K562 (cell line): ENCODE data around the gene RNU6-1. TPM values are rescaled to one million over a fixed set of nuclear protein-coding genes. Genes with fewer than 3 reads are reported as not detected.
A peak's percentile ranks its signal among the peaks of the same experiment; 100 is the strongest.

ENCODE experiments used
- ATF1 ChIP-seq, 2 experiments: fragments of 450-650 bp in 1 of 2; IDR thresholded peaks; 2 replicates each; pipeline ENCODE4 v1.6.1; 2016; ENCODE audit warnings: missing compliant biosample characterization in 1 of 2, missing genetic modification characterization in 1 of 2
- HNRNPLL ChIP-seq: fragments of 200-400 bp; formaldehyde crosslinking; IDR thresholded peaks from 2 replicates; pipeline ENCODE4 v1.6.1; 2017; ENCODE audit warnings: low read length, low read depth, mild to moderate bottlenecking; ENCODE audit not compliant: poor library complexity, severe bottlenecking
- MYC ChIP-seq, 2 experiments: fragments of 250-450 bp in 1 of 2; sonication (Bioruptor Pico) in 1 of 2; IDR thresholded peaks; 2 replicates each; pipeline versions ENCODE4 v1.5.1 to v1.6.1; 2012 to 2021; ENCODE audit warnings: low read depth in 2 of 2, borderline replicate concordance in 1 of 2, improper control_type of control experiment in 1 of 2, low read length in 1 of 2, mild to moderate bottlenecking in 1 of 2, moderate library complexity in 1 of 2
- SMARCA4 ChIP-seq: fragments of 450-650 bp; IDR thresholded peaks from 2 replicates; pipeline ENCODE4 v1.6.1; 2016
- SMARCA5 ChIP-seq: fragments of 450-650 bp; IDR thresholded peaks from 2 replicates; pipeline ENCODE4 v1.6.1; 2016
- TFE3 ChIP-seq: fragments of 450-650 bp; formaldehyde crosslinking; IDR thresholded peaks from 2 replicates; pipeline ENCODE4 v1.4.0; 2020; ENCODE audit warnings: mild to moderate bottlenecking, mixed read lengths
- ZFX ChIP-seq: sonication (generic); formaldehyde crosslinking; IDR thresholded peaks from 2 replicates; pipeline ENCODE4 v1.8.0; 2022; ENCODE audit warnings: mild to moderate bottlenecking, missing genetic modification reagents, moderate library complexity
- ZNF134 ChIP-seq: fragments of 250-450 bp; sonication (Bioruptor Pico); conservative IDR thresholded peaks from 2 replicates; pipeline ENCODE4 v1.4.0; 2020
- ZNF146 ChIP-seq: IDR thresholded peaks from one replicate; pipeline ENCODE4 v1.6.1; 2018; ENCODE audit warnings: missing compliant biosample characterization; ENCODE audit not compliant: unreplicated experiment
- ZNF184 ChIP-seq: sonication (generic); formaldehyde crosslinking; IDR thresholded peaks from 2 replicates; pipeline ENCODE4 v1.5.0; 2020; ENCODE audit warnings: missing genetic modification reagents
- polyA plus RNA-seq, 8 experiments: library from polyadenylated mRNA; depleted of rRNA in 4 of 8; stranded (reverse) in 5 of 8; unstranded in 3 of 8; fragments of >200 nt; fragmentation: Nextera tagmentation in 2 of 8; fragmentation: Illumina TruSeq in 1 of 8; extraction: Ambion mirVana in 2 of 8; extraction: Trizol in 1 of 8; gene quantifications; 2 replicates each; pipeline versions ENCODE4 v1.2.1 to v1.2.3, GENCODE V29; 2011 to 2014; ENCODE audit warnings: inconsistent platforms in 1 of 8, missing spikeins in 1 of 8
- total RNA-seq, 7 experiments: library from RNA; depleted of rRNA in 6 of 7; stranded (reverse); fragments of >200 nt in 6 of 7; fragmentation: Illumina TruSeq in 2 of 7; extraction: Trizol in 2 of 7; gene quantifications; 2 replicates each; pipeline versions ENCODE4 v1.2.1 to v1.2.3, GENCODE V29; 2011 to 2021; ENCODE audit warnings: low replicate concordance in 1 of 7
- TF ChIP-seq, protein P1 (sequence below), 2 experiments: fragments of 450-650 bp; IDR thresholded peaks; 2 replicates each; pipeline ENCODE4 v1.6.1; 2016
- TF ChIP-seq, protein P2 (sequence below): fragments of 450-650 bp; IDR thresholded peaks from 2 replicates; pipeline ENCODE4 v1.6.1; 2016
- TF ChIP-seq, protein P3 (sequence below): sonication (generic); formaldehyde crosslinking; IDR thresholded peaks from 2 replicates; pipeline ENCODE4 v1.8.0; 2023; ENCODE audit warnings: missing genetic modification reagents, mild to moderate bottlenecking, borderline replicate concordance
- TF ChIP-seq, protein P4 (sequence below): fragments of 450-650 bp; conservative IDR thresholded peaks from 2 replicates; pipeline ENCODE4 v1.6.1; 2016; ENCODE audit warnings: missing genetic modification characterization, low read depth, mild to moderate bottlenecking, missing compliant biosample characterization, moderate library complexity
- TF ChIP-seq, protein P5 (sequence below): conservative IDR thresholded peaks from 2 replicates; pipeline ENCODE4 v1.6.1; 2011; ENCODE audit warnings: low read depth, mild to moderate bottlenecking, low read length; ENCODE audit not compliant: control insufficient read depth

Gene RNU6-1
- total and polyA plus RNA-seq, 9 of the 15 experiments (the other 6 are each of a cell fraction or from before 2014, with no cell fraction given), result not detected

DNA sequence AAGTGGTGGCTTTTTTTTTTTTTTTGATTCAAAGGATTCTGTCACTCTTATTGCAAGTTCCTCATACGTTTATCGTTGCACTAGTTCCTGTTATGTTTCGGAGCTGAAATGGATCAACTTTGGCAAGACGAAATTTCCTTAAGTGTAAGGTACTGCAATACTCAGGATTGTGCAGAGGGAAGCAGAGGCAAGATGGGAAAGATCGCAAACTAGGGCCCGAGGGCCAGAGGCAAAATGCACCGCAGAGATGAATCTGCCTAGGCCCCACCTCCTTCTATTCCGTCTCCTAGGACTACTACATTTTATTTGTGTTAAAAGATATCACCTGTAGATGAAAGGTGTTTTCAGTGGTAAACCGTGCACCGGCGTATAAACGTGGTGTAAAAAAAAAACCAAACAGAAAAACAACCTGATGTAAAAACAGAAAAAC, 331 bp downstream of the RNU6-1 start (continued):
- TF ChIP-seq, protein P1, sequence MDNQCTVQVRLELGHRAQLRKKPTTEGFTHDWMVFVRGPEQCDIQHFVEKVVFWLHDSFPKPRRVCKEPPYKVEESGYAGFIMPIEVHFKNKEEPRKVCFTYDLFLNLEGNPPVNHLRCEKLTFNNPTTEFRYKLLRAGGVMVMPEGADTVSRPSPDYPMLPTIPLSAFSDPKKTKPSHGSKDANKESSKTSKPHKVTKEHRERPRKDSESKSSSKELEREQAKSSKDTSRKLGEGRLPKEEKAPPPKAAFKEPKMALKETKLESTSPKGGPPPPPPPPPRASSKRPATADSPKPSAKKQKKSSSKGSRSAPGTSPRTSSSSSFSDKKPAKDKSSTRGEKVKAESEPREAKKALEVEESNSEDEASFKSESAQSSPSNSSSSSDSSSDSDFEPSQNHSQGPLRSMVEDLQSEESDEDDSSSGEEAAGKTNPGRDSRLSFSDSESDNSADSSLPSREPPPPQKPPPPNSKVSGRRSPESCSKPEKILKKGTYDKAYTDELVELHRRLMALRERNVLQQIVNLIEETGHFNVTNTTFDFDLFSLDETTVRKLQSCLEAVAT (IDR thresholded peaks at IDR 0.05), result 0 out of 4 replicates have a peak, but pooled peaks of 1 of the 2 experiments have one; percentile 17
- TF ChIP-seq ZFX (peak; percentile 50; the same call in 1 of the 2 replicates), HNRNPLL (peak; percentile 2), SMARCA4 (0 out of 2 replicates have a peak, but pooled peaks have one; percentile 25), SMARCA5 (0 out of 2 replicates have a peak, but pooled peaks have one; percentile 19), ZNF134 (CRISPR knock-in tag) (no peak), ATF1 (CRISPR knock-in tag; IDR thresholded peaks at IDR 0.05) (no peak), ATF1 (tag; IDR thresholded peaks at IDR 0.05) (no peak), ZNF184 (CRISPR knock-in tag) (no peak), TFE3 (CRISPR knock-in tag) (no peak), ZNF146 (CRISPR knock-in tag) (no peak), MYC (IDR thresholded peaks at IDR 0.05; ENCODE audit: low read depth, low read length) (no peak), MYC (CRISPR knock-in tag; IDR thresholded peaks at IDR 0.05; ENCODE audit: borderline replicate concordance, low read depth) (0 out of 2 replicates have a peak, but pooled peaks have one; percentile 32)
- TF ChIP-seq, protein P2, sequence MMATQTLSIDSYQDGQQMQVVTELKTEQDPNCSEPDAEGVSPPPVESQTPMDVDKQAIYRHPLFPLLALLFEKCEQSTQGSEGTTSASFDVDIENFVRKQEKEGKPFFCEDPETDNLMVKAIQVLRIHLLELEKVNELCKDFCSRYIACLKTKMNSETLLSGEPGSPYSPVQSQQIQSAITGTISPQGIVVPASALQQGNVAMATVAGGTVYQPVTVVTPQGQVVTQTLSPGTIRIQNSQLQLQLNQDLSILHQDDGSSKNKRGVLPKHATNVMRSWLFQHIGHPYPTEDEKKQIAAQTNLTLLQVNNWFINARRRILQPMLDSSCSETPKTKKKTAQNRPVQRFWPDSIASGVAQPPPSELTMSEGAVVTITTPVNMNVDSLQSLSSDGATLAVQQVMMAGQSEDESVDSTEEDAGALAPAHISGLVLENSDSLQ, result peak; percentile 76; the same call in 1 of the 2 replicates
- TF ChIP-seq, protein P3, sequence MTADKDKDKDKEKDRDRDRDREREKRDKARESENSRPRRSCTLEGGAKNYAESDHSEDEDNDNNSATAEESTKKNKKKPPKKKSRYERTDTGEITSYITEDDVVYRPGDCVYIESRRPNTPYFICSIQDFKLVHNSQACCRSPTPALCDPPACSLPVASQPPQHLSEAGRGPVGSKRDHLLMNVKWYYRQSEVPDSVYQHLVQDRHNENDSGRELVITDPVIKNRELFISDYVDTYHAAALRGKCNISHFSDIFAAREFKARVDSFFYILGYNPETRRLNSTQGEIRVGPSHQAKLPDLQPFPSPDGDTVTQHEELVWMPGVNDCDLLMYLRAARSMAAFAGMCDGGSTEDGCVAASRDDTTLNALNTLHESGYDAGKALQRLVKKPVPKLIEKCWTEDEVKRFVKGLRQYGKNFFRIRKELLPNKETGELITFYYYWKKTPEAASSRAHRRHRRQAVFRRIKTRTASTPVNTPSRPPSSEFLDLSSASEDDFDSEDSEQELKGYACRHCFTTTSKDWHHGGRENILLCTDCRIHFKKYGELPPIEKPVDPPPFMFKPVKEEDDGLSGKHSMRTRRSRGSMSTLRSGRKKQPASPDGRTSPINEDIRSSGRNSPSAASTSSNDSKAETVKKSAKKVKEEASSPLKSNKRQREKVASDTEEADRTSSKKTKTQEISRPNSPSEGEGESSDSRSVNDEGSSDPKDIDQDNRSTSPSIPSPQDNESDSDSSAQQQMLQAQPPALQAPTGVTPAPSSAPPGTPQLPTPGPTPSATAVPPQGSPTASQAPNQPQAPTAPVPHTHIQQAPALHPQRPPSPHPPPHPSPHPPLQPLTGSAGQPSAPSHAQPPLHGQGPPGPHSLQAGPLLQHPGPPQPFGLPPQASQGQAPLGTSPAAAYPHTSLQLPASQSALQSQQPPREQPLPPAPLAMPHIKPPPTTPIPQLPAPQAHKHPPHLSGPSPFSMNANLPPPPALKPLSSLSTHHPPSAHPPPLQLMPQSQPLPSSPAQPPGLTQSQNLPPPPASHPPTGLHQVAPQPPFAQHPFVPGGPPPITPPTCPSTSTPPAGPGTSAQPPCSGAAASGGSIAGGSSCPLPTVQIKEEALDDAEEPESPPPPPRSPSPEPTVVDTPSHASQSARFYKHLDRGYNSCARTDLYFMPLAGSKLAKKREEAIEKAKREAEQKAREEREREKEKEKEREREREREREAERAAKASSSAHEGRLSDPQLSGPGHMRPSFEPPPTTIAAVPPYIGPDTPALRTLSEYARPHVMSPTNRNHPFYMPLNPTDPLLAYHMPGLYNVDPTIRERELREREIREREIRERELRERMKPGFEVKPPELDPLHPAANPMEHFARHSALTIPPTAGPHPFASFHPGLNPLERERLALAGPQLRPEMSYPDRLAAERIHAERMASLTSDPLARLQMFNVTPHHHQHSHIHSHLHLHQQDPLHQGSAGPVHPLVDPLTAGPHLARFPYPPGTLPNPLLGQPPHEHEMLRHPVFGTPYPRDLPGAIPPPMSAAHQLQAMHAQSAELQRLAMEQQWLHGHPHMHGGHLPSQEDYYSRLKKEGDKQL, result no peak
- TF ChIP-seq, protein P4, sequence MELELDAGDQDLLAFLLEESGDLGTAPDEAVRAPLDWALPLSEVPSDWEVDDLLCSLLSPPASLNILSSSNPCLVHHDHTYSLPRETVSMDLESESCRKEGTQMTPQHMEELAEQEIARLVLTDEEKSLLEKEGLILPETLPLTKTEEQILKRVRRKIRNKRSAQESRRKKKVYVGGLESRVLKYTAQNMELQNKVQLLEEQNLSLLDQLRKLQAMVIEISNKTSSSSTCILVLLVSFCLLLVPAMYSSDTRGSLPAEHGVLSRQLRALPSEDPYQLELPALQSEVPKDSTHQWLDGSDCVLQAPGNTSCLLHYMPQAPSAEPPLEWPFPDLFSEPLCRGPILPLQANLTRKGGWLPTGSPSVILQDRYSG (tag), result no peak
- TF ChIP-seq, protein P5, sequence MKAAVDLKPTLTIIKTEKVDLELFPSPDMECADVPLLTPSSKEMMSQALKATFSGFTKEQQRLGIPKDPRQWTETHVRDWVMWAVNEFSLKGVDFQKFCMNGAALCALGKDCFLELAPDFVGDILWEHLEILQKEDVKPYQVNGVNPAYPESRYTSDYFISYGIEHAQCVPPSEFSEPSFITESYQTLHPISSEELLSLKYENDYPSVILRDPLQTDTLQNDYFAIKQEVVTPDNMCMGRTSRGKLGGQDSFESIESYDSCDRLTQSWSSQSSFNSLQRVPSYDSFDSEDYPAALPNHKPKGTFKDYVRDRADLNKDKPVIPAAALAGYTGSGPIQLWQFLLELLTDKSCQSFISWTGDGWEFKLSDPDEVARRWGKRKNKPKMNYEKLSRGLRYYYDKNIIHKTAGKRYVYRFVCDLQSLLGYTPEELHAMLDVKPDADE, result no peak
